ENCODE data around the gene GATAD2B.

The GATAD2B gene

DNA sequence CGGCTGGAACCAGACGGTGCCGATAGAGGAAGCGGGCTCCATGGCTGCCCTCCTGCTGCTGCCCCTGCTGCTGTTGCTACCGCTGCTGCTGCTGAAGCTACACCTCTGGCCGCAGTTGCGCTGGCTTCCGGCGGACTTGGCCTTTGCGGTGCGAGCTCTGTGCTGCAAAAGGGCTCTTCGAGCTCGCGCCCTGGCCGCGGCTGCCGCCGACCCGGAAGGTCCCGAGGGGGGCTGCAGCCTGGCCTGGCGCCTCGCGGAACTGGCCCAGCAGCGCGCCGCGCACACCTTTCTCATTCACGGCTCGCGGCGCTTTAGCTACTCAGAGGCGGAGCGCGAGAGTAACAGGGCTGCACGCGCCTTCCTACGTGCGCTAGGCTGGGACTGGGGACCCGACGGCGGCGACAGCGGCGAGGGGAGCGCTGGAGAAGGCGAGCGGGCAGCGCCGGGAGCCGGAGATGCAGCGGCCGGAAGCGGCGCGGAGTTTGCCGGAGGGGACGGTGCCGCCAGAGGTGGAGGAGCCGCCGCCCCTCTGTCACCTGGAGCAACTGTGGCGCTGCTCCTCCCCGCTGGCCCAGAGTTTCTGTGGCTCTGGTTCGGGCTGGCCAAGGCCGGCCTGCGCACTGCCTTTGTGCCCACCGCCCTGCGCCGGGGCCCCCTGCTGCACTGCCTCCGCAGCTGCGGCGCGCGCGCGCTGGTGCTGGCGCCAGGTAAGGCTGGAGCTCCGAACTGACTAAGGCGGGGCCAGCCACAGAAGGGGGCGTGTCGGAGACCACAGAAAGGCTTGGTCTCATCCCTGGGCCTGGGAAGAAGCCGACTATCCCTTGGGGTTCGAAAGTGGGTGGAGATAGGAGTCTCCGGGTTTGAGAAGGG, 147.1 kb downstream of the GATAD2B start (continued):
- TF ChIP-seq, protein P1, sequence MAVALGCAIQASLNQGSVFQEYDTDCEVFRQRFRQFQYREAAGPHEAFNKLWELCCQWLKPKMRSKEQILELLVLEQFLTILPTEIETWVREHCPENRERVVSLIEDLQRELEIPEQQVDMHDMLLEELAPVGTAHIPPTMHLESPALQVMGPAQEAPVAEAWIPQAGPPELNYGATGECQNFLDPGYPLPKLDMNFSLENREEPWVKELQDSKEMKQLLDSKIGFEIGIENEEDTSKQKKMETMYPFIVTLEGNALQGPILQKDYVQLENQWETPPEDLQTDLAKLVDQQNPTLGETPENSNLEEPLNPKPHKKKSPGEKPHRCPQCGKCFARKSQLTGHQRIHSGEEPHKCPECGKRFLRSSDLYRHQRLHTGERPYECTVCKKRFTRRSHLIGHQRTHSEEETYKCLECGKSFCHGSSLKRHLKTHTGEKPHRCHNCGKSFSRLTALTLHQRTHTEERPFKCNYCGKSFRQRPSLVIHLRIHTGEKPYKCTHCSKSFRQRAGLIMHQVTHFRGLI (tag by site-specific recombination; IDR thresholded peaks at IDR 0.05) = no peak; the same call in 1 of the 2 replicates
- TF ChIP-seq REPIN1 (tag by site-specific recombination; IDR thresholded peaks at IDR 0.05; ENCODE audit: low read depth) (peak; percentile 13; the same call in 1 of the 2 replicates), ZNF654 (tag by site-specific recombination; IDR thresholded peaks at IDR 0.05; ENCODE audit: low read depth) (no peak), ZNF132 (tag by site-specific recombination; IDR thresholded peaks at IDR 0.05; ENCODE audit: borderline replicate concordance) (no peak), RBAK (tag by site-specific recombination; IDR thresholded peaks at IDR 0.05) (no peak), ZFP37 (tag by site-specific recombination; IDR thresholded peaks at IDR 0.05) (peak; percentile 85), ZNF23 (tag by site-specific recombination; IDR thresholded peaks at IDR 0.05; ENCODE audit: borderline replicate concordance) (no peak), INSM2 (tag by site-specific recombination; IDR thresholded peaks at IDR 0.05) (peak; percentile 34), ZNF610 (tag by site-specific recombination; IDR thresholded peaks at IDR 0.05; ENCODE audit: borderline replicate concordance) (no peak), SCRT2 (tag by site-specific recombination; IDR thresholded peaks at IDR 0.05) (0 out of 2 replicates have a peak, but pooled peaks have one; percentile 32), ZFHX2 (tag by site-specific recombination; conservative IDR thresholded peaks at IDR 0.05) (peak; percentile 55; the same call in 1 of the 2 replicates), ZNF501 (tag by site-specific recombination; IDR thresholded peaks at IDR 0.05) (0 out of 2 replicates have a peak, but pooled peaks have one; percentile 36), ZNF561 (tag by site-specific recombination; IDR thresholded peaks at IDR 0.05; ENCODE audit: borderline replicate concordance) (0 out of 2 replicates have a peak, but pooled peaks have one; percentile 56), ZEB2 (tag by site-specific recombination; IDR thresholded peaks at IDR 0.05) (peak; percentile 64; the same call in 1 of the 2 replicates), GLI2 (tag by site-specific recombination; IDR thresholded peaks at IDR 0.05; ENCODE audit: borderline replicate concordance, low read depth) (no peak), ZNF544 (tag by site-specific recombination; IDR thresholded peaks at IDR 0.05) (no peak), HIC1 (tag by site-specific recombination; IDR thresholded peaks at IDR 0.05) (peak; percentile 70; the same call in 1 of the 2 replicates), PRDM1 (tag by site-specific recombination; IDR thresholded peaks at IDR 0.05) (no peak), ZNF114 (tag by site-specific recombination; IDR thresholded peaks at IDR 0.05) (no peak), ZNF423 (tag by site-specific recombination; IDR thresholded peaks at IDR 0.05) (peak; percentile 6; the same call in 1 of the 2 replicates), ZBTB20 (tag by site-specific recombination; IDR thresholded peaks at IDR 0.05) (peak; percentile 92), ZNF677 (tag by site-specific recombination; IDR thresholded peaks at IDR 0.05) (no peak), SP3 (tag by site-specific recombination; IDR thresholded peaks at IDR 0.05) (peak; percentile 71), ZBTB48 (tag by site-specific recombination; IDR thresholded peaks at IDR 0.05) (peak; percentile 97), ZNF670 (tag by site-specific recombination; IDR thresholded peaks at IDR 0.05; ENCODE audit: low read depth) (no peak)
- TF ChIP-seq, protein P2, sequence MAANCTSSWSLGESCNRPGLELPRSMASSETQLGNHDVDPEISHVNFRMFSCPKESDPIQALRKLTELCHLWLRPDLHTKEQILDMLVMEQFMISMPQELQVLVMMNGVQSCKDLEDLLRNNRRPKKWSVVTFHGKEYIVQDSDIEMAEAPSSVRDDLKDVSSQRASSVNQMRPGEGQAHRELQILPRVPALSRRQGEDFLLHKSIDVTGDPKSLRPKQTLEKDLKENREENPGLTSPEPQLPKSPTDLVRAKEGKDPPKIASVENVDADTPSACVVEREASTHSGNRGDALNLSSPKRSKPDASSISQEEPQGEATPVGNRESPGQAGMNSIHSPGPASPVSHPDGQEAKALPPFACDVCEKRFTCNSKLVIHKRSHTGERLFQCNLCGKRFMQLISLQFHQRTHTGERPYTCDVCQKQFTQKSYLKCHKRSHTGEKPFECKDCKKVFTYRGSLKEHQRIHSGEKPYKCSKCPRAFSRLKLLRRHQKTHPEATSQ (tag by site-specific recombination; IDR thresholded peaks at IDR 0.05) = peak; percentile 77; the same call in 1 of the 2 replicates
- TF ChIP-seq, protein P3, sequence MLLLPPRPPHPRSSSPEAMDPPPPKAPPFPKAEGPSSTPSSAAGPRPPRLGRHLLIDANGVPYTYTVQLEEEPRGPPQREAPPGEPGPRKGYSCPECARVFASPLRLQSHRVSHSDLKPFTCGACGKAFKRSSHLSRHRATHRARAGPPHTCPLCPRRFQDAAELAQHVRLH (tag by site-specific recombination; IDR thresholded peaks at IDR 0.05) = no peak
